Kasumi-1 (cell line): ENCODE results near the gene AVEN.
"Not testable (repeated sequence)": the region's sequence is repeated elsewhere in the genome, so short reads cannot be mapped to it uniquely, and the experiment has no call there.

Experiments used
- DNase-seq, 2 experiments: peaks; one replicate each; lab custom pipeline; 2025; lab: John Stamatoyannopoulos, UW

Gene AVEN

GRCh38 chr15:34039790-34040113, 748 bp upstream of the AVEN start:
- peak; percentile 14 to 33 for DNase-seq

DNA sequence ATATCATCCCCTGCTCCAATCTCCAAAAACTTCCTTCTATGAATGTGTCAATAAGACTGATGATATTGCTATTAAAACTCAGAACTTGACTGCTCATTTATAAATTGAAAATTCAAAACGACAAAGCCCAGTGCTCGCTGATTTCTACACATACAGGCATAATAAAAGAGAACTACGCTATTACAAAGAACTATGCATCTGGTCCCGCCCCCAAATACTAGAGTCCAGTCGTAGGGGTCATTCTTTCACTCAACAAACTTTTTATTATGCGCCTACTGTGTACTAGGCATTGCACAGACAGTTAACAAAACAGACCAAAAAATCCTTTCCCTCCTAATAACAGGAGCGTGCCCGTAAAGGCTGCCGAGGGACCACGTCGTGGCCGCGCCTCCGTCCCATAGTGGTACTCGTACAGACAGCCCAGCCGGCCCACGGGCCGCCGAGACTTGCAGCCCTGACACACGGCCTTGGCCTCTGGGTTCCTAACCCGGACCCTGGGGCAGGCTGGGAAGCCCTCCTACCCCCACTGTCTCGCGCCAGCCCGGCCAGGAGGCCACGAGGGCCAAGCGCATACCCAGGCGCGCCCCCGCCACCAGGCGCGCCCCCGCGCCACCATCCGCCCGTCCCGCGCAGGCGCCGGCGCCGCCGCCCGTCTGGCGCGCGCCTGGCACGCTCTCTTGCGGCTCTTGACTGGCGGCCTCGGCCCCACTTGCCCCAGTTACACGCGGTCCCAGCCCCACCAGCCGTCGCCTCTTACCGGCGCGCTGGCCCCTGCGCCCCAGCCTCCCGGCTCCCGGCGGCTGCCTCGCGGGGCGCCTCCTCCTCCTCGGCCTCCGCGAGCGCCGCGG, 757 bp downstream of the AVEN start:
- peak; percentile 22 to 35 for DNase-seq

DNA sequence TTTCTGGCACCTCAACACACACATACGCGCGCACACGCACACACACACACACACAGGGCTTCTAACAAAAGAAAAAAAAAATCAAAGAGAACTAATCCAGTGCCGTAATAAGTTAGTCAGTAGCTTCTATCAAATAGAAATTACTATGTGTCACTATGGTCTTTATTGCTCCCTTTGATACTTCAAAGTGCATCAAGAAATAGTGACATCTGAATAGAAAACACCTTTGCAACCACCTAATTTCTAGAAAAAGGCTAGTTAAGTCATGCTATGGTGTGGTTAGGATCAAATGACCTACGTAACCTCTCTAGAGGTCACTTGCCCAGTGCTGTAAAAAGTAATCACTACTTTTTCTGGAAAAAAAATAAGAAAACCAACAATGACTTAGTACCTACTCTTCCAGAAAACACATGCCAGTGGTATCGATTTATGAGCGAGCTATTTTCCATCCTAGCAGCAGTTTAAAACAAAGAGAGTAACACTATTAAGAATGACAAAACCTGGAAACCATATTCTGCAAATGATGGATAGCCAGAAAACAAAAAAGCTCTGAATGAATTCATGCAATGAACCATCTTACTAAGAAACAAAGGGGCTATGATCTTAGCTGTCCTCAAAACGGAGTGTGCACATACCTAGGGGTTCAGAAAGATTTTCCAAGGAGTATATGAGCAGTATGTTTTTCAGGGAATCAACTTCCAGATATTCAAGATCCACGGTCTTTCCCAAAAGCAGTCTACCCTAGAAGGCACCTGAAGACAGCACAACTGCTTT, 6.8 kb downstream of the AVEN start:
- DNase-seq = no peak

DNA sequence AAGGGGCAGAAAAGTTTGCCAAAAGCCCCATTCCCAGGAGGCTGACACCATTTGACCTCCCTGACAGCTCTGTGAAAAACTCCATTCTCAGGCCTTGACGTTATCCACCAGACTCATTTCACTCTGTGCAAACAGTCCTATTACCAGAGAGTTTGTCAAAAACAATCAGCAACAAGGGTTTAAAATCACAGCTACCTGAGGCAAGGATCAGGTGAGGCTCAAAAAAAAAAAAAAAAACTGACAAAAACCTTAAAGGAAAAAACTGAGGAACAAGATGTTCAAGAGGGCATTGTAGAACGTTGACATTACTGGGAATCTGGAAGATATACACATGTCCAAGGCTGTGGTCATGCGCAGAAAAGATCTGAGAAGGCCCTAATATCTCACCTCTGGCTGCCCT, 11.4 kb downstream of the AVEN start:
- DNase-seq = no peak

DNA sequence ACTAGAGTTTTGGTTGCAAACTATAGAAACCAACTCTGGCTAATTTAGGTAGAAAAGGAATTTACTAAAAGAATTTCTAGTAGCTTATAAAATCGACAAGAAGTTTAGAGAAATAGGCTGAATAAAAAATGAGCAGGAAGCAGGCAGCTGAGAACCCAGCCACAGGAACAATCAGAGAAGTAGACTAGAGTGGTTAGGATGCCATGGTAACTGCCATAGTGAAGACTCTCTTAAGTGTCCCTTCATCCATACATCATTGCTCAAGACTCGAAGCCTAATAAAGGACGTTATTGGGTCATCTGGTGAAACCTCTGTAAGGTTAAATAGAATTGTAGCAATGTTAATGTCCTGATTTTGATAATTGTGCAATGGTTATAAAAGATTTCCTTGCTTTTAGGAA, 13.8 kb downstream of the AVEN start:
- DNase-seq = peak; percentile 0 to 5

- DNase-seq = no peak
These were observed 15.1 kb downstream of the AVEN start for GRCh38 chr15:34023907-34024306.

DNA sequence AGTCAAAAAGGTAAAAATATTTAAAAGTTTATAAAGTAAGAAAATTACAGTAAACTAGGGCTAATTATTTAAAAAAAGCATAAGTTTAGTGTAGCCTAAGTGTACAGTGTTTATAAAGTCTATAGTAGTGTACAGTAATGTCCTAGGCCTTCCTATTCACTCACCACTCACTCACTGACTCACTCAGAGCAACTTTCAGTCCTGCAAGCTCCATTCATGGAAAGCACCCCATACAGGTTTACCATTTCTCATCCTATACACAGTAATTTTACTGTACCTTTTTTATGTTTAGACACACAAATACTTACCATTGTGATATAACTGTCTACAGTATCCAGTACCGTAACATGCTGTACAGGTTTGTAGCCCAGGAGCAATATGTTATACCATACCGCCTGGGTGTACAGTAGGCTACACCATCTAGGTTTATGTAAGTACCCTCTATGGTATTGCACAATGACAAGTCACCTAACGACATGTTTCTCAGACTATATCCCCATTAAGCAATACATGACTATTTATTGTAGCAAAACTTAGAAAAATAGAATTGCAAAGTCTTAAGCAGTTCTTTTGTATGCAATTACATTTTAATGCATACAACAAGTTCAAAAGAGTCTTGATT, 19.5 kb downstream of the AVEN start:
- no peak for DNase-seq

DNA sequence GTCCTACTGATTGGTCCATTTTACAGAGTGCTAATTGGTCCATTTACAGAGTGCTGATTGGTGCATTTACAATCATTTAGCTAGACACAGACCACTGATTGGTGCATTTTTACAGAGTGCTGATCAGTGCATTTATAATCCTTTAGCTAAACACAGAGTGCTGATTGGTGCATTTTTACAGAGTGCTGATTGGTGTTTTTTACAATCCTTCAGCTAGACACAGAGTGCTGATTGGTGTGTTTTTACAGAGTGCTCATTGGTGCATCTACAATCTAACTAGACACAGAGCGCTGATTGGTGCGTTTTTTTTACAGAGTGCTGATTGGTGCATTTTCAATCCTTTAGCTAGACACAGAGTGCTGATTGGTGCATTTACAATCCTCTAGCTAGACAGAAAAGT, 20.3 kb downstream of the AVEN start:
- DNase-seq = not testable (repeated sequence)

GRCh38 chr15:34018021-34018645, 20.9 kb downstream of the AVEN start:
- DNase-seq = no peak

DNA sequence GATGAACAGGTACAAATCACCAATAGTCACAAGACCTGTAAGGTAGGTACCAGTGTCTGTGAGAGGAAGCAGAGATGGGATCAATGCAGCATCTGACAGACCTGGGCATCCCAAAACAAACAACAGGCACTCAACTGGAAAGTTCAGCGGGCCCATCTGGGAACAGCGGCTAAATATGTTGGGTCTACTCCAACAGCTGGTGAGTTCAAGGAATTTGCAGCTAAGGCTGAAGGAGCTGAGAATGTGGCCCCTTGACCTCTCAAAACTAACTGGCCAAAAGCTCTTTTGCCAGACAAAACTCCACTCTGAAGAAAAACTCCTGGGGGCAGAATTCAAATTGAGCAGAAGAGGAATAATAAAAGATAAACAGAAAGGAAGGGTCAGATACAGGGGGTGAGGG, 24.4 kb downstream of the AVEN start:
- DNase-seq = no peak

GRCh38 chr15:34013746-34014145, 25.3 kb downstream of the AVEN start:
- DNase-seq = no peak

- no peak for DNase-seq
These were observed 26.5 kb downstream of the AVEN start for GRCh38 chr15:34012461-34013028.

DNA sequence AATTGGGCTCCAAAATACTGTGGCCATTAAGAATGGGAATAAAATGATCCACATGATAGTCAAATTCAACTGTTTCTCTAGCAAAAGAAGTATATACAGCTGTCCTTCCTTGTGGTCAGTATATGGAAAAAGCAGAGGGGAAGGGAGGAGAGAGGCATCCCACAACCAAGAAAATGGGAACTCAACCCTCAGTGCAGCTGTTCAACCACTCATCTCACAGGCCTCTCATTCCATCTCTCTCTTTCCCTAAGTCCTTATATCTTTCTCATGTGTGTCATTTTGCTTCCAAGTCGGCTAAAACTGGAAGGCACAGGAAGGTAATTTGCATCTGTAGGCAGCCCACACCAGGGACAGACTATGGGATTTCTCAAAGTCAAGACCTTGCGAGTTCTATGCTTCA, 27.5 kb downstream of the AVEN start:
- DNase-seq = no peak

GRCh38 chr15:34010921-34011320, 28.1 kb downstream of the AVEN start:
- DNase-seq = no peak

- DNase-seq = no peak
These were observed 29.3 kb downstream of the AVEN start for GRCh38 chr15:34009656-34010055.

GRCh38 chr15:34006381-34006780, 32.6 kb downstream of the AVEN start:
- DNase-seq = no peak

DNA sequence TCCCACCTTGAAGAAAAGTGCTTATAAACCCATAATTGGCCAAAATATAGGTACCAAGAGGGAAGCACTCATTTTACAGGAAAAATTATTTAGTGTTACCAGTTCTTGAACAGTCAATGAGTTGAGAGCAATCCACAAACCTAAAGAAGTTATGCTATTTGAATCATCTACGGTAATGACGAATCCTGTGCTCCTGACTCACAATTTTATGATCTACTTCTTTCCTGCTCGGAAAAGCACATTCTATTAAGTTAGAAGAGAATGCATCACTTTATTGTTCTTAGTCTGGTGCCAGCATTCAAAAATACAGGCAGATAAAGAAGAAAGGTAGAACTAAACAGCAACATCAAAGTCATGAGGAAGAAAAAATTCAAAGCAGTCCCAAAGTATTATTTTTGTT, 37.5 kb downstream of the AVEN start:
- no peak for DNase-seq

GRCh38 chr15:33995666-33996065, 43.3 kb downstream of the AVEN start:
- DNase-seq = not testable (repeated sequence)

- DNase-seq = peak; percentile 33 to 45
These were observed 44.9 kb downstream of the AVEN start for GRCh38 chr15:33994005-33994615.

DNA sequence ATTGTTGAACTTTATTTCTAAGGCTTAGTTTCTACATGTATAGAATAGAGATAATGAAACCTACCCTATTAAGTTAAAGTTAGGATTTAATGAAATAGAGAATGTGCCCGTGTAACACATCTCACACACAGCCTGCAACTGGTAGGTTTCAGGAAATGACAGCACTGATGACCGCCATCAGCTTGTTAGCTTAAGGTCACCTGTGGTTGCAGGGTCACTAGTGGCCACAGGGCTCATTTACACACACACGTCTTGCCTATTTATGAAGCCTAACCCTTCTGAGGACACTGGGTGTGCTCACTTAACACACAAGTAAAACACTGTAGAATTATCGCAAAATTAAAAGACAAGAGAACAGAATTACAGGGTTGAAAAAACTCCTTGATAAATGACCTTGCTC, 50.6 kb downstream of the AVEN start:
- DNase-seq = no peak

- DNase-seq = no peak
These were observed 51.6 kb downstream of the AVEN start for GRCh38 chr15:33987444-33987843.

- DNase-seq = no peak
These were observed 53.3 kb downstream of the AVEN start for GRCh38 chr15:33985751-33986150.
